Measurements from ENCODE around the gene PTPRQ. TPM values are rescaled to one million over a fixed set of nuclear protein-coding genes. Genes with fewer than 3 reads are reported as not detected.

PTPRQ gene
- total and polyA plus RNA-seq, 2 of the 8 experiments (the other 6 are each of a cell fraction or from before 2014, with no cell fraction given), result not detected

DNA sequence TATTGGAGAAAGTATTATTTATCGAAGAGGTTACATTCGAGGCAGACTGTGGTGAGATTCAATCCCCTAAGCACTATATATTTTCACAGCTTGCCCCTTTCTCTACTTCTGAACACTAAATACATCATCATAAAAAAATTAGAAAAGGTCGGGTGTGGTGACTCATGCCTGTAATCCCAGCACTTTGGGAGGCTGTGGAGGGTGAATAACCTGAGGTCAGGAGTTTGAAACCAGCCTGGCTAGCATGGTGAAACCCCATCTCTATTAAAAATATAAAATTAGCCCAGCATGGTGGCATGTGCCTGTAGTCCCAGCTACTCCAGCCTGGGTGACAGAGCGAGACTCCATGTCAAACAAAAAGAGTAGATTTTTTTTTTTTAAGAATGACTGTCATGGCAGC lies 192.8 kb downstream of the PTPRQ start:
- Histone ChIP-seq H2BK15ac (ENCODE audit: low read length) (no peak overlapping the region), H3K9me3 (ENCODE audit: insufficient read depth in 2 of 2, low read depth in 1 of 2, low read length in 1 of 2) (no peaks in the 10 kb centered on the region), H3K14ac (ENCODE audit: insufficient read length) (no peak overlapping the region), H2BK5ac (ENCODE audit: low read depth, low read length) (no peak overlapping the region), H4K5ac (ENCODE audit: insufficient read length, low read depth, low read length) (no peak overlapping the region), H3K56ac (replicated peaks; ENCODE audit: insufficient read length, low read depth, low read length) (no peak overlapping the region), H3K27ac (ENCODE audit: low read depth, low read length) (no peak overlapping the region), H3K23ac (ENCODE audit: insufficient read length) (no peak overlapping the region), H4K20me1 (replicated peaks in 1 of 2; ENCODE audit: control insufficient read depth in 1 of 2, insufficient read depth in 2 of 2, low read length in 2 of 2) (no peaks in the 10 kb centered on the region), H3K4me1 (replicated peaks in 1 of 4; ENCODE audit: control insufficient read depth in 3 of 4, insufficient read depth in 4 of 4, low read length in 3 of 4) (peaks cover 0 to 3% (median 3%) of the 10 kb centered on the region in 4 experiments; a peak in 1 of 7 replicates), H3K9ac (replicated peaks in 1 of 4; ENCODE audit: extremely low read depth in 1 of 4, low read depth in 3 of 4, low read length in 3 of 4) (no peak overlapping the region), H3K79me2 (ENCODE audit: control insufficient read depth in 1 of 2, insufficient read depth in 2 of 2, low read length in 2 of 2) (no peaks in the 10 kb centered on the region), H3K79me1 (ENCODE audit: low read depth, low read length) (no peaks in the 10 kb centered on the region), H3K4me2 (ENCODE audit: insufficient read depth in 1 of 2, low read depth in 2 of 2, low read length in 2 of 2) (no peak overlapping the region), H3K36me3 (ENCODE audit: control insufficient read depth in 2 of 4, insufficient read depth in 4 of 4, low read length in 3 of 4) (no peaks in the 10 kb centered on the region), H3K23me2 (ENCODE audit: low read depth, low read length) (no peaks in the 10 kb centered on the region), H2BK120ac (replicated peaks; ENCODE audit: low read depth, low read length) (no peak overlapping the region), H2BK20ac (ENCODE audit: low read length) (no peak overlapping the region), H3K18ac (ENCODE audit: extremely low read depth, low read length) (no peak overlapping the region), H3K4ac (replicated peaks; ENCODE audit: insufficient read length, low read depth, low read length) (no peak overlapping the region), H4K8ac (ENCODE audit: extremely low read depth, insufficient read depth, low read length) (no peak overlapping the region), H2AFZ (ENCODE audit: low read length) (no peak overlapping the region), H3K27me3 (replicated peaks in 1 of 4; ENCODE audit: control insufficient read depth in 3 of 4, extremely low read depth in 1 of 4, insufficient read depth in 3 of 4, low read length in 3 of 4) (no peaks in the 10 kb centered on the region), H2BK12ac (ENCODE audit: low read depth, low read length) (no peak overlapping the region), H4K91ac (replicated peaks; ENCODE audit: insufficient read length, low read length) (no peak overlapping the region), H2AK5ac (ENCODE audit: low read depth, low read length) (no peak overlapping the region), H3K4me3 (ENCODE audit: extremely low read depth in 1 of 4, insufficient read depth in 2 of 4, low read depth in 3 of 4, low read length in 4 of 4) (no peak overlapping the region)
- ChIA-PET POLR2A (ENCODE audit: partially characterized antibody) (no interaction called here), CTCF (ENCODE audit: partially characterized antibody) (interaction anchor here (1.2 to 1.9 kb wide), 2 partner anchors 14 to 19 kb away, joined by 3 to 6 read pairs; no protein-coding TSS in a partner anchor)
- WGBS, 2 experiments (ENCODE audit: extremely low coverage in 1 of 2, insufficient coverage in 1 of 2, insufficient read length in 1 of 2, insufficient replicate concordance in 2 of 2, low coverage in 1 of 2, low lambda C conversion rate in 2 of 2, missing lambda C conversion rate in 1 of 2), result 89% methylated on average over 4 of the region's 4 CpGs; no CpG with 5 or more reads in 1 of the 2 experiments
- DNase-seq (ENCODE audit: low read depth in 1 of 2, low spot score in 2 of 2) (no peak), FAIRE-seq (no peak)
- TF ChIP-seq ZNF274 (IDR thresholded peaks at IDR 0.05; ENCODE audit: borderline replicate concordance, extremely low read depth, low read length) (no peak), KDM4A (IDR thresholded peaks at IDR 0.05; ENCODE audit: low read depth, low read length, severe bottlenecking) (no peak), SIN3A (conservative IDR thresholded peaks at IDR 0.05 in 1 of 2, IDR thresholded peaks at IDR 0.05 in 1 of 2; ENCODE audit: low read depth in 1 of 2, low read length in 2 of 2) (no peak), POLR2A (IDR thresholded peaks at IDR 0.05; ENCODE audit: control extremely low read depth in 1 of 2, low read depth in 2 of 2, low read length in 2 of 2) (no peak)

All from H1 (cell line).